ENCODE data around the gene LRCOL1.

LRCOL1 gene

GRCh38 chr12:132624186-132624855 lies 13.9 kb upstream of the LRCOL1 start:
- Histone ChIP-seq H3K27me3 (ENCODE audit: insufficient read depth, low read length, poor library complexity, severe bottlenecking) (no peaks in the 10 kb centered on the region), H4K20me1 (ENCODE audit: insufficient read depth, low read length, poor library complexity, severe bottlenecking) (no peaks in the 10 kb centered on the region), H3K4me2 (ENCODE audit: low read depth, low read length, poor library complexity, severe bottlenecking) (no peak overlapping the region), H3K9me2 (replicated peaks; ENCODE audit: low read depth, low read length) (no peaks in the 10 kb centered on the region), H3K79me2 (ENCODE audit: insufficient read depth, low read length) (no peaks in the 10 kb centered on the region), H3K4me1 (ENCODE audit: insufficient read depth, low read length, poor library complexity, severe bottlenecking) (no peaks in the 10 kb centered on the region), H3K36me3 (ENCODE audit: insufficient read depth, low read length) (peaks cover 26% of the 10 kb centered on the region; the same call in 1 of the 2 replicates), H3K4me3 (ENCODE audit: low read length, poor library complexity, severe bottlenecking) (no peak overlapping the region), H3K9me3 (ENCODE audit: insufficient read depth, low read depth, low read length) (no peaks in the 10 kb centered on the region), H3F3A (ENCODE audit: low read depth) (no peaks in the 10 kb centered on the region), H3K9ac (ENCODE audit: low read depth, low read length, poor library complexity, severe bottlenecking) (no peak overlapping the region), H2AFZ (ENCODE audit: low read length) (no peak overlapping the region)
- no peak for TF ChIP-seq EZH2phosphoT487 (IDR thresholded peaks at IDR 0.05; ENCODE audit: borderline replicate concordance)

GRCh38 chr12:132623072-132623869 lies 12.9 kb upstream of the LRCOL1 start:
- peaks cover 25% of the 10 kb centered on the region; the same call in 1 of the 2 replicates for H3K36me3 ChIP-seq (ENCODE audit: insufficient read depth, low read length)
- no peaks in the 10 kb centered on the region for H4K20me1 ChIP-seq (ENCODE audit: insufficient read depth, low read length, poor library complexity, severe bottlenecking)
- H3K9ac ChIP-seq (ENCODE audit: low read depth, low read length, poor library complexity, severe bottlenecking), result no peak overlapping the region

GRCh38 chr12:132622437-132623071 lies 12.2 kb upstream of the LRCOL1 start:
- Histone ChIP-seq H3K4me2 (ENCODE audit: low read depth, low read length, poor library complexity, severe bottlenecking) (no peak overlapping the region), H3K79me2 (ENCODE audit: insufficient read depth, low read length) (no peaks in the 10 kb centered on the region), H2AFZ (ENCODE audit: low read length) (no peak overlapping the region), H3K9me2 (replicated peaks; ENCODE audit: low read depth, low read length) (no peaks in the 10 kb centered on the region), H3K36me3 (ENCODE audit: insufficient read depth, low read length) (peaks cover 25% of the 10 kb centered on the region; the same call in 1 of the 2 replicates), H3K9me3 (ENCODE audit: insufficient read depth, low read depth, low read length) (no peaks in the 10 kb centered on the region), H4K20me1 (ENCODE audit: insufficient read depth, low read length, poor library complexity, severe bottlenecking) (no peaks in the 10 kb centered on the region), H3F3A (ENCODE audit: low read depth) (no peaks in the 10 kb centered on the region), H3K4me3 (ENCODE audit: low read length, poor library complexity, severe bottlenecking) (no peak overlapping the region), H3K9ac (ENCODE audit: low read depth, low read length, poor library complexity, severe bottlenecking) (no peak overlapping the region), H3K4me1 (ENCODE audit: insufficient read depth, low read length, poor library complexity, severe bottlenecking) (no peaks in the 10 kb centered on the region), H3K27me3 (ENCODE audit: insufficient read depth, low read length, poor library complexity, severe bottlenecking) (no peaks in the 10 kb centered on the region)
- TF ChIP-seq EZH2phosphoT487 (IDR thresholded peaks at IDR 0.05; ENCODE audit: borderline replicate concordance) (no peak), CTCF (conservative IDR thresholded peaks at IDR 0.05; ENCODE audit: low read length) (no peak)

More at GRCh38 chr12:132623072-132623869, 12.9 kb upstream of the LRCOL1 start:
- Histone ChIP-seq H3K27me3 (ENCODE audit: insufficient read depth, low read length, poor library complexity, severe bottlenecking) (no peaks in the 10 kb centered on the region), H3K4me3 (ENCODE audit: low read length, poor library complexity, severe bottlenecking) (no peak overlapping the region), H3F3A (ENCODE audit: low read depth) (no peaks in the 10 kb centered on the region), H2AFZ (ENCODE audit: low read length) (no peak overlapping the region), H3K4me1 (ENCODE audit: insufficient read depth, low read length, poor library complexity, severe bottlenecking) (no peaks in the 10 kb centered on the region), H3K4me2 (ENCODE audit: low read depth, low read length, poor library complexity, severe bottlenecking) (no peak overlapping the region), H3K9me2 (replicated peaks; ENCODE audit: low read depth, low read length) (no peaks in the 10 kb centered on the region), H3K79me2 (ENCODE audit: insufficient read depth, low read length) (no peaks in the 10 kb centered on the region), H3K9me3 (ENCODE audit: insufficient read depth, low read depth, low read length) (no peaks in the 10 kb centered on the region)
- TF ChIP-seq CTCF (conservative IDR thresholded peaks at IDR 0.05; ENCODE audit: low read length) (no peak), EZH2phosphoT487 (IDR thresholded peaks at IDR 0.05; ENCODE audit: borderline replicate concordance) (no peak)
